NCI-H2227 treated with DMSO at 0.1 percent for 48 hours (cell line): ENCODE data around the gene GNPAT.

Experiments used
- DNase-seq: peaks from one replicate; lab custom pipeline; 2025; lab: John Stamatoyannopoulos, UW

The GNPAT gene

DNA sequence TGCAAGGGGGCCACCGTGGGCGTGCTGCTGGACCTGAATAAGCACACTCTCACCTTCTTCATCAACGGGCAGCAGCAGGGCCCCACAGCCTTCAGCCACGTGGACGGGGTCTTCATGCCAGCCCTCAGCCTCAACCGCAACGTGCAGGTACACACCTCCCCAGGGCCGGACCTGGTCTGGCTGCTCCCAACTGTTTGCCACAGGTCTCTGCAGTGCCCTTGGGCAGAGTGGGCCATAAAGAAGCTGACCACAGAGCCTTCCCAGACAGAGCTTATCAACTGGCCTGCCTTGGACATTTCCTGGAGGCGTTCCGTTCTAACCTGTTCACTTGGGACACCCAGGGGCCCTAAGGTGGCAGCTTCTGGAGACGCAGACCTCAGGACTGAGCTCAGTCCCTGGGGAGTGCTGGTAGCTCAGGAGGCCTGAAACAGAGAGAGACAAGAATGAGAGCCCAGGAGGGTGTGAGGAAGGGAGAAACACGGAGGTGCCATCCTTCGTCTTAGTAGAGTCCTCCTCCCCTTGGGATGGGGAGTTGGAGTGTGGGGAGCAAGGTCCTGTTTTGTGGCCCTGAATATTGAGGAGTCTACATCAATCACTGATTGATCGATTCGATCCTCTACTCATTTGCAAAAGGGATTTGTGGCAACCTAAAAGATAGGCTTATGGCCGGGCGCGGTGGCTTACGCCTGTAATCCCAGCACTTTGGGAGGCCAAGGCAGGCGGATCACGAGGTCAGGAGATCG, 27.0 kb upstream of the GNPAT start:
- no peak for DNase-seq

- DNase-seq = no peak
Observed at GRCh38 chr1:231214918-231215680, 25.9 kb upstream of the GNPAT start.

- no peak for DNase-seq
Observed at GRCh38 chr1:231215681-231216385, 25.2 kb upstream of the GNPAT start.

GRCh38 chr1:231216498-231216897, 24.5 kb upstream of the GNPAT start:
- DNase-seq = peak; percentile 1

DNA sequence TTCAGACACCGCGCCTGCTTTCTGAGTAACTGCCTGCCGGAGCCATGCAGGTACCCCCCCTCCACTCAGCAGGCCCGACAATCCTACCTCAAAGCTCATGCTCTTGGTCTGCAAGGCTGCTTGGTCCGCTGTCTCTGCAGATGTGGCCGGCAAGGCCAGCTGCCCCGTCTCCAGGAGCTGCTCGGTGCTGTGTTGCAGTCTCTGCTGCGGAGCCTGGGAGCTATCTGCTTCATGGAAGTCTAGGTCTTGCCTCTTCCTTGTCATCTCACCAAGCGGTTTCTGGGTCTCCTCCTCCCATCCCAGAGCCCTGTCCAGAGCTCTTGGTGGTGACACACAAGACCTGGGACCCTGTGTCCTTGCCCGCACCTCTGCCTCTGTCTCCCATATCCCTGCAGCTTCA, 24.0 kb upstream of the GNPAT start:
- DNase-seq = no peak

- no peak for DNase-seq
Observed at GRCh38 chr1:231218078-231218477, 22.9 kb upstream of the GNPAT start.

- DNase-seq = no peak
Observed at GRCh38 chr1:231219422-231220401, 21.3 kb upstream of the GNPAT start.

GRCh38 chr1:231220801-231221200, 20.2 kb upstream of the GNPAT start:
- DNase-seq = no peak

DNA sequence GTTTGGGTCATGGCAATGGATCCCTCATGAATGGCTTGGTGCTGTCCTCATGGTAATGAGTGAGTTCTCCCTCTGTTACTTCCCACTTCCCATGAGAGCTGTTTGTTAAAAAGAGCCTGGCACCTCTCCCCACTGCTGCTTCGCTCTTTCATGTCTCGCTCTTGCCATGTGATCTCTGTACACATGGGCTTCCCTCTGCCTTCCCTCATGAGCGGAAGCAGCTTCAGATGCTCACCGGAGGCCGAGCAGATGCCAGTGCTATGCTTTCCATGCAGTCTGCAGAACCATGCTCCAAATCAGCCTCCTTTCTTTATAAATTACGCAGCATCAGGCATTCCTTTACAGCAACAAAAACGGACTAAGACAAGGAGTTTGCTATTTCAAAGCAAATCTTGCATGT, 14.9 kb upstream of the GNPAT start:
- no peak for DNase-seq

DNA sequence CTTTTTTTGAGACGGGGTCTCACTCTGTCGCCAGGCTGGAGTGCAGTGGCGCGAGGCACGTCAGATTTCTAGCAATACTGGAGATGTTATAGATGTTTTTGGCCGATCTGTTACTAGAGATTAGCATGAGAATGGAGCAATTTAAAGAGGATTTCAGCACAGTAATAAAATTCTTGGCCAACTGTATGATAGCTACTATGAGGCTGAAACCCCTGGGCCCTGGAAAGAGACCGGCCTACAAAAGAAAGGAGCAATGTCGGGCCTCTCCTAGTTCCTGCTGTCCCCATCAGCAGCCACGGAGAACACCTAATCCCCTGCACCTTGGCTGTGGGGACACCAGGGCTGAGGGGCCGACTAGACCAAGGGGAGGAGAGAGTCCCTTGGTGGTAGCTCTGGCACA, 9.5 kb upstream of the GNPAT start:
- DNase-seq = no peak

- DNase-seq = no peak
Observed at GRCh38 chr1:231232870-231233734, 7.9 kb upstream of the GNPAT start.

- DNase-seq = no peak
Observed at GRCh38 chr1:231233735-231234417, 7.1 kb upstream of the GNPAT start.

- DNase-seq = no peak
Observed at GRCh38 chr1:231234506-231234905, 6.5 kb upstream of the GNPAT start.

DNA sequence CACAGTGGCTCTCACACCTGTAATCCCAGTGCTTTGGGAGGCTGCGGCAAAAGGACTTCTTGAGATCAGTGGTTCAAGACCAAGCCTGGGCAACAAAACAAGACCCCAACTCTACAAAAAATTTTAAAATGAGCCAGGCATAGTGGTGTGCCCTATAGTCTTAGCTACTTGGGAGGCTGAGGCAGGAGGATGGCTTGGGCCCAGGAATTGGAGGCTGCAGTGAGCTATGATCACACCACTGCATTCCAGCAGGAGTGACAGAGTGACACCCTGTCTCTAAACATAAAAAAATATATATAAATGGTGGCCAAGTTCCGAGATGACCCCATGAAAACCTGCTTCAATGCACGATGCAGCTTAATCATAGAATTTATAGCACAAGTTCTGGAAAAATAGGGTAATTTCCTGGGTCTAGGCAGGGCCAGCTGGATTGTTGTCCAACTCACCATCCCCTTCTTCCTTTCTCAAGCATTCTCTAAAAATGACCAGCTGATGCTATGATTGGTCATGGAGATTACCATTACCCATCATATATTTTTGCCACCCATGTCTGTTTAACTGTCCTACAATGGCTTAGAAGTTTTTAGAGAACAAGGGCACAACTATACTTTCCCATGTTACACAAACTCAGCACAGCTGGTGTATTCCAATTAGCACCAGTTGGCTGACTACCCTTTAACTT, 5.3 kb upstream of the GNPAT start:
- no peak for DNase-seq

- DNase-seq = no peak
Observed at GRCh38 chr1:231236208-231236591, 4.8 kb upstream of the GNPAT start.

DNA sequence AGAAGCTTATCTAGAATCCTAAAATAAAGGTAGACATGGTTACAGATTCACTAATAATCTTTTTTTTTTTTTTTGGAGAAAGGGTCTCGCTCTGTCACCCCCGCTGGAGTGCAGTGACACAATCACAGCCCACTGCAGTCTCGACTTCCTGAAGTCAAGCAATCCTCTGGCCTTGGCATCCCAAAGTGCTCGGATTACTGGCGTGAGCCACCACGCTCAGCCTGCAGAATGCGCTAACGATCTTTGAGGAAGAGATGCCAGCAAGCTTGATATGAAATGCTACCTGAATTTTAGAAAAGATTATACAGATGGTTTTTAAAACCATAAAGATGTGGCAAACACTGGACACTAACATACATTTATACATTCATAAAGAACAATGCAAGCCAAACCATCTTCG, 4.1 kb upstream of the GNPAT start:
- no peak for DNase-seq

GRCh38 chr1:231238298-231238697, 2.7 kb upstream of the GNPAT start:
- no peak for DNase-seq

DNA sequence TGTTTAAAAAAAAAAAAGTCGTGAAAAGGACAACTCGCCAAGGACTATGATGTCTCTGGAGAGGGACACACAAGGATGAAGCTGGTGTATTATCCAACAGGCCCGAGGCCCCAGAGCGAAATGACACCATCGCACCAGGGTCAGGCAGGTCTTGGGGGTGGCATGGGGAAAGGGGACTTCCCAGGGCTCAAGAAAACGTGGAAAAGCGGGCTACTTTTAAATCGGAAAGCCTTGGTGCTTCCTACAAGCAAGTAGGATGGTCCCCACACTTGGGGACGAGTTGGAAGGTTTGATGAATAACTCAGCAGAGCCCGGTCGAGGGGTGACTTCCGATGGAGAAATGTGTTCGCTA, 505 bp upstream of the GNPAT start:
- no peak for DNase-seq

GRCh38 chr1:231241750-231242149, 738 bp downstream of the GNPAT start:
- DNase-seq = peak; percentile 31
